Psoas muscle (tissue), 8 donors: ENCODE data around the gene MISFA. TPM values are rescaled to one million over a fixed set of nuclear protein-coding genes. Genes with fewer than 3 reads are reported as not detected.

Source experiments
- ATAC-seq, 4 donors: fragments of 200-7000 bp; cut with Tn5 transposase; one replicate each; pipeline ENCODE4 v1.9.1; 2020; ENCODE audit warnings: moderate library complexity in 3 of 4, mild to moderate bottlenecking in 2 of 4
- DNase-seq, 2 donors: peaks; one replicate each; pipeline ENCODE4 v3.0.0-alpha.2; 2020
- H3K27ac ChIP-seq: fragments of 200-600 bp; one replicate; pipeline ENCODE4 v1.8.0; 2022
- H3K27me3 ChIP-seq, 3 donors: fragments of 200-600 bp in 1 of 3; one replicate each; pipeline versions ENCODE4 v1.6.1 to v1.8.0; 2013 to 2022; ENCODE audit warnings: low read length in 2 of 3, mild to moderate bottlenecking in 2 of 3, moderate library complexity in 1 of 3; ENCODE audit not compliant: insufficient read depth in 3 of 3
- H3K36me3 ChIP-seq, 2 donors: fragments of 200-600 bp in 1 of 2; one replicate each; pipeline versions ENCODE4 v1.6.1 to v1.8.0; 2013 to 2022; ENCODE audit warnings: low read depth in 1 of 2, mild to moderate bottlenecking in 1 of 2, moderate library complexity in 1 of 2; ENCODE audit not compliant: insufficient read depth in 1 of 2
- H3K4me1 ChIP-seq: fragments of 200-600 bp; one replicate; pipeline ENCODE4 v1.8.0; 2022
- H3K4me3 ChIP-seq: fragments of 200-600 bp; one replicate; pipeline ENCODE4 v1.8.0; 2022; ENCODE audit warnings: mild to moderate bottlenecking
- H3K9me3 ChIP-seq: fragments of 200-600 bp; one replicate; pipeline ENCODE4 v1.8.0; 2022
- WGBS, 3 donors: extraction: QIAGEN DNeasy Blood & Tissue Kit; methylation state at CpG; one replicate each; pipeline versions ENCODE4 v1.1.6 to v1.1.7; 2013; 5-methylcytosine and 5-hydroxymethylcytosine counted together
- intact Hi-C, 2 donors: fragments of 100-400 bp; cut with DNase I; formaldehyde crosslinking; loops; one replicate each; pipeline versions ENCODE4 v1.11.0 to v1.14.2; 2022
- polyA plus RNA-seq, 3 donors: library from polyadenylated mRNA; stranded (reverse); fragments of 200-250 nt; gene quantifications; one replicate each; pipeline ENCODE4 v1.2.3, GENCODE V29; 2013
- total RNA-seq, 4 donors: library from RNA; stranded (reverse); fragmentation: NEBNext Ultra II Directional in 2 of 4; extraction: Animal tissue kit (Norgen Biotek cat#: 25700) in 2 of 4; gene quantifications; one replicate each; pipeline versions ENCODE4 v1.2.1 to v1.2.4, GENCODE V29; 2021 to 2023
- TF ChIP-seq, protein P1 (sequence below): fragments of 200-600 bp; IDR thresholded peaks from one replicate; pipeline ENCODE4 v1.8.0; 2022; ENCODE audit warnings: antibody characterized with exemption
- donor health status: healthy with polysubstance abuse.
- donor health status: DM: no; HTN: no; CAD: no; lungs with moderate emphysema.
- donor health status: Bipolar disorder and iron deficiency.
- donor health status: healthy.
- donor health status: DM: yes; HTN: yes; CAD: no.
- donor health status: DM: no; HTN: no; CAD: no.
- donor health status: DM: no; HTN: no; CAD: no.
- donor health status: DM: yes; HTN: yes; CAD: no.

Gene MISFA
- total and polyA plus RNA-seq, 7 donors, result 1.4 to 7.2 (median 5.8) TPM

DNA sequence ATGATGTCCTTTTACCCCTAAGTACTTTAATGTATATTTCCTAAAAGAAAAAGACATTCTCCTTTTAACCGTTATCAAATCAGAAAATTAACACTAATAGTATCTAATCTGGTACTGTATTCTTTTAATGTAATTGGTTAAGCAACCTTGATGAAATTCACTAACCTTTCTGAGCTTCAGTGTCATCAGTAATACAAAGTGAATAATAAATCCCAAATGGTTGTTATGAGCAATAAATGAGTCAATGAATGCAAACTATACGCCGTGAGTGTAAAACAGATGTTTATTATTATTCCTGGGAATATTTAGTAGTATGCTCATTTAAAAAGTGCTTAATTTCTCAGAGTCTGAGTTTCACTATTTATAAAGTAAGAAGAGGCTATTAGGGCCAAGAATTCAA is 32.5 kb upstream of the MISFA start:
- TF ChIP-seq, protein P1, sequence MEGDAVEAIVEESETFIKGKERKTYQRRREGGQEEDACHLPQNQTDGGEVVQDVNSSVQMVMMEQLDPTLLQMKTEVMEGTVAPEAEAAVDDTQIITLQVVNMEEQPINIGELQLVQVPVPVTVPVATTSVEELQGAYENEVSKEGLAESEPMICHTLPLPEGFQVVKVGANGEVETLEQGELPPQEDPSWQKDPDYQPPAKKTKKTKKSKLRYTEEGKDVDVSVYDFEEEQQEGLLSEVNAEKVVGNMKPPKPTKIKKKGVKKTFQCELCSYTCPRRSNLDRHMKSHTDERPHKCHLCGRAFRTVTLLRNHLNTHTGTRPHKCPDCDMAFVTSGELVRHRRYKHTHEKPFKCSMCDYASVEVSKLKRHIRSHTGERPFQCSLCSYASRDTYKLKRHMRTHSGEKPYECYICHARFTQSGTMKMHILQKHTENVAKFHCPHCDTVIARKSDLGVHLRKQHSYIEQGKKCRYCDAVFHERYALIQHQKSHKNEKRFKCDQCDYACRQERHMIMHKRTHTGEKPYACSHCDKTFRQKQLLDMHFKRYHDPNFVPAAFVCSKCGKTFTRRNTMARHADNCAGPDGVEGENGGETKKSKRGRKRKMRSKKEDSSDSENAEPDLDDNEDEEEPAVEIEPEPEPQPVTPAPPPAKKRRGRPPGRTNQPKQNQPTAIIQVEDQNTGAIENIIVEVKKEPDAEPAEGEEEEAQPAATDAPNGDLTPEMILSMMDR, result no peak
- Histone ChIP-seq H3K27me3 (no peaks in the 10 kb centered on the region), H3K4me1 (peaks cover 5% of the 10 kb centered on the region), H3K4me3 (no peak overlapping the region), H3K36me3 (peaks cover 0 to 96% of the 10 kb centered on the region in 2 donors), H3K9me3 (no peaks in the 10 kb centered on the region), H3K27ac (no peak overlapping the region)
- DNase-seq, result no peak
- no peak for ATAC-seq
- WGBS, 3 donors, result 90 to 94% (median 94%) methylated on average over 3 of the region's 3 CpGs
- intact Hi-C loops, result no loop called here

GRCh38 chr11:18575361-18575760 is 24.2 kb upstream of the MISFA start:
- no peaks in the 10 kb centered on the region for H3K27me3 ChIP-seq
- whole genome bisulfite sequencing, 3 donors, result 86 to 90% (median 86%) methylated on average over 1 of the region's 1 CpG
- no peaks in the 10 kb centered on the region for H3K9me3 ChIP-seq
- H3K27ac ChIP-seq, result no peak overlapping the region
- no peaks in the 10 kb centered on the region for H3K4me1 ChIP-seq
- H3K36me3 ChIP-seq, result peaks cover 5 to 91% of the 10 kb centered on the region in 2 donors
- intact Hi-C loops, result no loop called here
- no peak overlapping the region for H3K4me3 ChIP-seq
- TF ChIP-seq, protein P1, result no peak
- ATAC-seq (no peak), DNase-seq (no peak)

DNA sequence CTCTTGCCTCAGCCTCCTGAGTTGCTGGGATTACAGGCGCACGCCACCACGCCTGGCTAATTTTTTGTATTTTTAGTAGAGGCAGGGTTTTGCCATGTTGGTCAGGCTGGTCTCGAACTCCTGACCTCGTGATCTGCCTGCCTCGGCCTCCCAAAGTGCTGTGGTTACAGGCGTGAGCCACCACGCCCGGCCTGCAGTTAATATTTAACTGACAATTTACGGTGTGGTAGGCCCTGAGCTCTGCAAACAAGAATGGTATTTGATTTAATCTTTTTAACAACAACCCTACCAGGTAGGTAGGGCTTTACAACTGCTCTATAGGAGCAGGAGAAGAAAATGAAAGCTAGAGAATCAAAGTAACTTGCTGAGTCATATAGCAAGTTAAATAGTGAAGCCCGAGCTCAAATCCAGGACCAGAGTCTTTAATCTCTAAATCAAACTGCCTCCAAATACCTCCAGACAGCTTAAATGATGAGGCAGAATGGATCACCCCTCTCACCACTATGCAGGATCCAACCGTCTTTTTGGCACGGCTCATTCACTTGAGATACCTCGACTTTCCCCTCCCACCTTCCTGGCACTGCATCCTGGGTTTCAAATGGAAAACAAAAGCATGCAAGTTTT is 20.5 kb upstream of the MISFA start:
- 87 to 90% (median 89%) methylated on average over 14 of the region's 14 CpGs for whole genome bisulfite sequencing, 3 donors
- Histone ChIP-seq H3K4me3 (no peak overlapping the region), H3K36me3 (peaks cover 5 to 54% of the 10 kb centered on the region in 2 donors)

DNA sequence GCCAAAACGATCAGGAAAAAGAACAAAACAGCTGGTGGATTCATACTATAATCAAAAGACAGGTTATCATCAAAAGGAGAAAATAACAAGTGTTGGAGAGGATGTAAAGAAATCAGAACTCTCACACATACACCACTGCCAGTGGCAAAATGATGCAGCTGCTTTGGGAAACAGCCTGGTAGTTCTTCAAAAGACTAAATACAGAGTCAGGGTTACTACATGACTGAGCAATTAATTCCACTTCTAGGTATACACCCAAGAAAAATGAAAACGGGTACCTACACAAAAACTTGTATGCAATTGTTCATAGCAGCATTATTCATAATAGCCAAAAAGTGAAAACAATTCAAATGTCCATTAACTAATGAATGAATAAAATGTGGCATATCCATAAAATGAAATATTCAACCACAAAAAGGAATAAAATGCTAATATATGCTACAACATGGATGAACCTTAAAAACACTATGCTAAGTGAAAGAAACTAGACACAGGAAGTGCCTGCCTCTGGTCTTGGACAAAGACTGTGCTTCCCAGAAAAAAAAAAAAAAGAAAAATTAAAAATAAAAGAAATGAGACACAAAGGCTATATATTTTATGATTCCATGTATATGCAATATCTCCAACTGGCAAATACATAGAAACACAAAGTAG is 19.3 kb upstream of the MISFA start:
- ATAC-seq (no peak), DNase-seq (no peak)
- Histone ChIP-seq H3K9me3 (no peaks in the 10 kb centered on the region), H3K27ac (no peak overlapping the region), H3K4me3 (no peak overlapping the region), H3K4me1 (no peaks in the 10 kb centered on the region), H3K27me3 (no peaks in the 10 kb centered on the region), H3K36me3 (peaks cover 5 to 49% of the 10 kb centered on the region in 2 donors)
- TF ChIP-seq, protein P1, result no peak
- intact Hi-C loops, result loop anchor here in 1 of 2 donors (10.0 kb wide), 1 partner anchor 55 kb away; the partner anchor contains the start of gene SPTY2D1
- 51 to 70% (median 63%) methylated on average over 2 of the region's 2 CpGs for WGBS, 3 donors

More for the DNA sequence above, 20.5 kb upstream of the MISFA start:
- Histone ChIP-seq H3K9me3 (no peaks in the 10 kb centered on the region), H3K27me3 (no peaks in the 10 kb centered on the region), H3K4me1 (no peaks in the 10 kb centered on the region), H3K27ac (no peak overlapping the region)
- DNase-seq (no peak), ATAC-seq (no peak)
- intact Hi-C loops, result no loop called here
- TF ChIP-seq, protein P1, result no peak
